ENCODE results near the gene BOC.

The BOC gene

GRCh38 chr3:113186566-113186965 is 24.8 kb upstream of the BOC start:
- DNase-seq (ENCODE audit: low read depth) = no peak

- DNase-seq (ENCODE audit: low read depth) = no peak
Observed at GRCh38 chr3:113193288-113193687, 18.1 kb upstream of the BOC start.

- no peak for DNase-seq (ENCODE audit: low read depth)
Observed at GRCh38 chr3:113193719-113194118, 17.6 kb upstream of the BOC start.

- DNase-seq (ENCODE audit: low read depth) = no peak
Observed at GRCh38 chr3:113194823-113195401, 16.4 kb upstream of the BOC start.

- DNase-seq (ENCODE audit: low read depth) = no peak
Observed at GRCh38 chr3:113200351-113200750, 11.0 kb upstream of the BOC start.

GRCh38 chr3:113200946-113201345 is 10.4 kb upstream of the BOC start:
- no peak for DNase-seq (ENCODE audit: low read depth)

GRCh38 chr3:113204371-113204770 is 7.0 kb upstream of the BOC start:
- DNase-seq (ENCODE audit: low read depth) = no peak

GRCh38 chr3:113205481-113205880 is 5.9 kb upstream of the BOC start:
- DNase-seq (ENCODE audit: low read depth) = no peak

GRCh38 chr3:113210604-113211329 is 590 bp upstream of the BOC start:
- peak; percentile 4 for DNase-seq (ENCODE audit: low read depth)

GRCh38 chr3:113212150-113212843 is 940 bp downstream of the BOC start:
- DNase-seq (ENCODE audit: low read depth) = peak; percentile 15

GRCh38 chr3:113212844-113213375 is 1.6 kb downstream of the BOC start:
- DNase-seq (ENCODE audit: low read depth) = no peak

- DNase-seq (ENCODE audit: low read depth) = no peak
Observed at GRCh38 chr3:113213896-113214587, 2.7 kb downstream of the BOC start.

- peak; percentile 3 for DNase-seq (ENCODE audit: low read depth)
Observed at GRCh38 chr3:113214917-113215595, 3.7 kb downstream of the BOC start.

GRCh38 chr3:113216393-113216792 is 5.0 kb downstream of the BOC start:
- DNase-seq (ENCODE audit: low read depth) = no peak

GRCh38 chr3:113218011-113218680 is 6.8 kb downstream of the BOC start:
- DNase-seq (ENCODE audit: low read depth) = no peak

GRCh38 chr3:113218681-113219045 is 7.3 kb downstream of the BOC start:
- no peak for DNase-seq (ENCODE audit: low read depth)

GRCh38 chr3:113219605-113220300 is 8.4 kb downstream of the BOC start:
- no peak for DNase-seq (ENCODE audit: low read depth)

- no peak for DNase-seq (ENCODE audit: low read depth)
Observed at GRCh38 chr3:113220721-113221120, 9.4 kb downstream of the BOC start.

- DNase-seq (ENCODE audit: low read depth) = no peak
Observed at GRCh38 chr3:113221721-113222257, 10.4 kb downstream of the BOC start.

- no peak for DNase-seq (ENCODE audit: low read depth)
Observed at GRCh38 chr3:113222451-113223086, 11.2 kb downstream of the BOC start.

Data from iris pigment epithelial cell (primary cell).